ENCODE results near the gene FBXO31. TPM values are rescaled to one million over a fixed set of nuclear protein-coding genes. Genes with fewer than 3 reads are reported as not detected.

The FBXO31 gene
- total and polyA plus RNA-seq, 9 of the 15 experiments (the other 6 are each of a cell fraction or from before 2014, with no cell fraction given) = 0.18 to 33.3 (median 10.9) TPM

GRCh38 chr16:87375426-87376135, 8.0 kb downstream of the FBXO31 start (continued):
- TF ChIP-seq ARID1B (IDR thresholded peaks at IDR 0.05) = no peak
- no peak for TF ChIP-seq ZNF324 (CRISPR knock-in tag; IDR thresholded peaks at IDR 0.05)
- no peak for TF ChIP-seq NFE2L1 (tag; IDR thresholded peaks at IDR 0.05; ENCODE audit: borderline replicate concordance, low read depth)

DNA sequence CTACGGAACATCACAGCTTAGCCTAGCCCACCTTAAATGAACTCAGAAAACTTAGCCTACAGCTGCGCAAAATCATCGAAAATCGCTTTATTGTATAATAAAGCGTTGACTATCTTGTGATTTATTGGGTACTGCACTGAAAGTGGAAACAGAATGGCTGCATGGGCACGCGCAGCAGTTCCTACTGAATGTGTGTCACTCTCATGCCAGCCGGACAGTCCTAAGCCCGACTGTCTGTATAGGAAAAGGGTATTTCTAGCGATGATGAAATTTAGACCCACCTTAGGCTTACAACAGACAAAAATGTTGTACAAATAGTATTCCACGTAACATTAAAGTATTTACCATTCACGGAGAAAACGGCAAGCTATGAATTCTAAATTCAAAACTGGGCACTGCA, 9.3 kb downstream of the FBXO31 start:
- Histone ChIP-seq H3K27me3 (ENCODE audit: control insufficient read depth in 2 of 2, insufficient read depth in 2 of 2, low read length in 2 of 2) (no peaks in the 10 kb centered on the region), H2AFZ (ENCODE audit: low read depth, low read length) (no peak overlapping the region), H3K9me3 (replicated peaks; ENCODE audit: control insufficient read depth, insufficient read depth, low read depth, low read length) (no peaks in the 10 kb centered on the region), H3K4me1 (replicated peaks in 1 of 2; ENCODE audit: control insufficient read depth in 2 of 2, insufficient read depth in 2 of 2, low read length in 2 of 2) (peaks cover 17 to 19% of the 10 kb centered on the region in 2 experiments; a peak in 4 of 5 replicates), H3K79me2 (ENCODE audit: control insufficient read depth, insufficient read depth, low read length) (peaks cover 86% of the 10 kb centered on the region), H3K4me2 (ENCODE audit: insufficient read depth, low read length) (no peak overlapping the region), H4K20me1 (replicated peaks; ENCODE audit: control insufficient read depth, insufficient read depth, low read length) (peaks cover 6% of the 10 kb centered on the region; the same call in 1 of the 2 replicates), H3K27ac (ENCODE audit: extremely low read depth, low read depth, low read length) (no peak overlapping the region), H3K9me1 (ENCODE audit: control insufficient read depth, insufficient read depth, low read length) (no peaks in the 10 kb centered on the region), H3K9ac (ENCODE audit: insufficient read depth in 1 of 2, low read depth in 2 of 2, low read length in 2 of 2) (no peak overlapping the region), H3K36me3 (ENCODE audit: control insufficient read depth, insufficient read depth, low read length) (peaks cover 21% of the 10 kb centered on the region; the same call in 2 of the 3 replicates), H3K4me3 (no peak overlapping the region)
- FAIRE-seq (no peak), ATAC-seq (no peak), DNase-seq (ENCODE audit: extremely low read depth in 1 of 4, low spot score in 3 of 4) (no peak)
- ChIA-PET POLR2A (interaction anchor here (2.5 kb wide), 1 partner anchor 11 kb away, joined by 13 read pairs; no protein-coding TSS in a partner anchor), CTCF (ENCODE audit: low intra/inter-chr PET ratio) (no interaction called here)
- no TSS peak for BruUV-seq (replicated peaks)
- in situ Hi-C loops (cut with MboI) = no loop called here
- WGBS (ENCODE audit: insufficient coverage, low coverage, missing lambda C conversion rate) = 97% methylated on average over 13 of the region's 13 CpGs
- intact Hi-C loops (cut with micrococcal nuclease) = no loop called here
- TF ChIP-seq CBX2 (IDR thresholded peaks at IDR 0.05; ENCODE audit: insufficient read depth, low read length, poor library complexity, severe bottlenecking) (no peak), HNRNPLL (IDR thresholded peaks at IDR 0.05; ENCODE audit: low read depth, low read length, poor library complexity, severe bottlenecking) (no peak), MYC (IDR thresholded peaks at IDR 0.05; ENCODE audit: low read depth, low read length) (no peak), MYC (CRISPR knock-in tag; IDR thresholded peaks at IDR 0.05; ENCODE audit: borderline replicate concordance, low read depth) (no peak), SNAPC5 (CRISPR knock-in tag; IDR thresholded peaks at IDR 0.05) (no peak), USF2 (CRISPR knock-in tag; IDR thresholded peaks at IDR 0.05) (no peak), KDM2B (CRISPR knock-in tag; IDR thresholded peaks at IDR 0.05) (no peak), RFX1 (IDR thresholded peaks at IDR 0.05) (no peak), ERF (CRISPR knock-in tag; IDR thresholded peaks at IDR 0.05) (no peak)
- TF ChIP-seq, protein P1, sequence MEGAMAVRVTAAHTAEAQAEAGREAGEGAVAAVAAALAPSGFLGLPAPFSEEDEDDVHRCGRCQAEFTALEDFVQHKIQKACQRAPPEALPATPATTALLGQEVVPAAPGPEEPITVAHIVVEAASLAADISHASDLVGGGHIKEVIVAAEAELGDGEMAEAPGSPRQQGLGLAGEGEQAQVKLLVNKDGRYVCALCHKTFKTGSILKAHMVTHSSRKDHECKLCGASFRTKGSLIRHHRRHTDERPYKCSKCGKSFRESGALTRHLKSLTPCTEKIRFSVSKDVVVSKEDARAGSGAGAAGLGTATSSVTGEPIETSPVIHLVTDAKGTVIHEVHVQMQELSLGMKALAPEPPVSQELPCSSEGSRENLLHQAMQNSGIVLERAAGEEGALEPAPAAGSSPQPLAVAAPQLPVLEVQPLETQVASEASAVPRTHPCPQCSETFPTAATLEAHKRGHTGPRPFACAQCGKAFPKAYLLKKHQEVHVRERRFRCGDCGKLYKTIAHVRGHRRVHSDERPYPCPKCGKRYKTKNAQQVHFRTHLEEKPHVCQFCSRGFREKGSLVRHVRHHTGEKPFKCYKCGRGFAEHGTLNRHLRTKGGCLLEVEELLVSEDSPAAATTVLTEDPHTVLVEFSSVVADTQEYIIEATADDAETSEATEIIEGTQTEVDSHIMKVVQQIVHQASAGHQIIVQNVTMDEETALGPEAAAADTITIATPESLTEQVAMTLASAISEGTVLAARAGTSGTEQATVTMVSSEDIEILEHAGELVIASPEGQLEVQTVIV (CRISPR knock-in tag; IDR thresholded peaks at IDR 0.05; ENCODE audit: borderline replicate concordance) = no peak
- TF ChIP-seq, protein P2, sequence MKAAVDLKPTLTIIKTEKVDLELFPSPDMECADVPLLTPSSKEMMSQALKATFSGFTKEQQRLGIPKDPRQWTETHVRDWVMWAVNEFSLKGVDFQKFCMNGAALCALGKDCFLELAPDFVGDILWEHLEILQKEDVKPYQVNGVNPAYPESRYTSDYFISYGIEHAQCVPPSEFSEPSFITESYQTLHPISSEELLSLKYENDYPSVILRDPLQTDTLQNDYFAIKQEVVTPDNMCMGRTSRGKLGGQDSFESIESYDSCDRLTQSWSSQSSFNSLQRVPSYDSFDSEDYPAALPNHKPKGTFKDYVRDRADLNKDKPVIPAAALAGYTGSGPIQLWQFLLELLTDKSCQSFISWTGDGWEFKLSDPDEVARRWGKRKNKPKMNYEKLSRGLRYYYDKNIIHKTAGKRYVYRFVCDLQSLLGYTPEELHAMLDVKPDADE (conservative IDR thresholded peaks at IDR 0.05; ENCODE audit: control insufficient read depth, low read depth, low read length) = no peak

Data from K562 (cell line).